LNCaP clone FGC (cell line): Measurements from ENCODE around the gene KRTAP10-1.
"Not testable (repeated sequence)": the region's sequence is repeated elsewhere in the genome, so short reads cannot be mapped to it uniquely, and the experiment has no call there.

Experiments
- DNase-seq: peaks from one replicate; pipeline ENCODE4 v3.0.0-alpha.2; 2011; ENCODE audit warnings: low read depth
- H3K4me3 ChIP-seq: 2 replicates; pipeline ENCODE4 v1.5.1; 2011; ENCODE audit warnings: mild to moderate bottlenecking, low read depth, low read length, control low read depth
- CTCF ChIP-seq: IDR thresholded peaks from 2 replicates; pipeline ENCODE4 v1.5.1; 2012; ENCODE audit warnings: mild to moderate bottlenecking; ENCODE audit not compliant: control insufficient read depth, insufficient read depth; ENCODE audit errors: extremely low read depth

Gene KRTAP10-1

DNA sequence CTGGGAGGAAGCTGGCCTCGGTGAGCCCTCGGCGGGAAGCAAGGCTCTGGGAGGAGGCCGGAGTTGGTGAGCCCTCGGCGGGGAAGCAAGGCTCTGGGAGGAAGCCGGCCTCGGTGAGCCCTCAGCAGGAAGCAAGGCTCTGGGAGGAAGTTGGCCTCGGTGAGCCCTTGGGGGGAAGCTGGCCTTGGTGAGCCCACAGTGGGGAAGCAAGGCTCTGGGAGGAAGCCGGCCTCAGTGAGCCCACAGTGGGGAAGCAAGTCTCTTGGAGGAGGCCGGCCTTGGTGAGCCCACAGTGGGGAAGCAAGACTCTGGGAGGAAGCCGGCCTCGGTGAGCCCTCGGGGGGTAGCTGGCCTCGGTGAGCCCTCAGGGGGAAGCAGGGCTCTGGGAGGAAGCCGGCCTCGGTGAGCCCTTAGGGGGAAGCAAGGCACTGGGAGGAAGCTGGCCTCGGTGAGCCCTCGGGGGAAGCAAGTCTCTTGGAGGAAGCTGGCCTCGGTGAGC, 36.0 kb downstream of the KRTAP10-1 start:
- no peak for DNase-seq
- H3K4me3 ChIP-seq: no peak overlapping the region
- TF ChIP-seq CTCF: no peak

GRCh38 chr21:44503006-44503889, 36.7 kb downstream of the KRTAP10-1 start:
- not testable (repeated sequence) for DNase-seq, H3K4me3 ChIP-seq

GRCh38 chr21:44502171-44502958, 37.6 kb downstream of the KRTAP10-1 start:
- H3K4me3 ChIP-seq: no peak overlapping the region
- no peak for DNase-seq
- TF ChIP-seq CTCF: no peak

GRCh38 chr21:44500111-44500510, 39.9 kb downstream of the KRTAP10-1 start:
- TF ChIP-seq CTCF: no peak
- H3K4me3 ChIP-seq: no peak overlapping the region
- no peak for DNase-seq

DNA sequence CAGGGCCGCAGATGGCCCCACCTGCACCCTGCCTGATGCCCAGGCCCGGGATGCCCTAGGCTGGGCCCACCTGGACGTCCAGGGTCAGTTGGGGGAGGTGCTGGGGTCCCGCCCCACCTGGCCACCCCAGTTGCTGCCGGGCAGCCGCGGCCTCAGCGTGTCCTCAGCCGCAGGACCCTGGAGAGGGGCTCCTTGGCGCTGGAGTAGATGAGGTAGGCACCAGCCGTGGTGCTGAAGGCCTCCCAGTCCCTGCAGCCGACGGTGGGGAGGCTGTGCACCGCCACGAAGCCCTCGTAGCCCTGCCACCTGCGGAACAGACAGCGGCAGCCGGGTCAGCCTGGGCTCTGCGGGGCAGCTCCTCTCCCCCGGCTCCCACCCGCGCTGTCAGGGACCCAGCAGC, 40.4 kb downstream of the KRTAP10-1 start:
- H3K4me3 ChIP-seq: no peak overlapping the region
- DNase-seq: no peak
- TF ChIP-seq CTCF: no peak

- TF ChIP-seq CTCF: no peak
- H3K4me3 ChIP-seq: no peak overlapping the region
- DNase-seq: no peak
Measured at GRCh38 chr21:44499211-44499560, 40.8 kb downstream of the KRTAP10-1 start.
